HG03457 (cell line): ENCODE results near the gene TMEM229B.
A peak's percentile ranks its signal among the peaks of the same experiment; 100 is the strongest.

Source experiments
- ATAC-seq: cut with Tn5 transposase; IDR thresholded peaks from one replicate; pipeline ENCODE4 v1.9.1; 2021; ENCODE audit warnings: moderate number of reproducible peaks; ENCODE audit not compliant: unreplicated experiment

Gene TMEM229B

GRCh38 chr14:67487937-67488893 is at the start of gene TMEM229B:
TSS of gene TMEM229B (minus strand) at chr14:67488721. CDS start at chr14:67473923, 14,798 bp downstream.
- peak; percentile 92 for ATAC-seq

GRCh38 chr14:67537736-67538135 is 49.2 kb upstream of the TMEM229B start:
- ATAC-seq = no peak

- no peak for ATAC-seq
Measured at GRCh38 chr14:67536087-67536486, 47.6 kb upstream of the TMEM229B start.

- ATAC-seq = no peak
Measured at GRCh38 chr14:67533754-67534085, 45.2 kb upstream of the TMEM229B start.

GRCh38 chr14:67532998-67533753 is 44.7 kb upstream of the TMEM229B start, which contains the start of gene PLEKHH1:
TSS of gene PLEKHH1 (plus strand) at chr14:67533290. CDS start at chr14:67541868, 8,578 bp downstream.
- peak; percentile 76 for ATAC-seq

- ATAC-seq = no peak
Measured at GRCh38 chr14:67532606-67532997, 44.1 kb upstream of the TMEM229B start.

- no peak for ATAC-seq
Measured at GRCh38 chr14:67529947-67530935, 41.7 kb upstream of the TMEM229B start.

- no peak for ATAC-seq
Measured at GRCh38 chr14:67528276-67528675, 39.8 kb upstream of the TMEM229B start.

- ATAC-seq = no peak
Measured at GRCh38 chr14:67527756-67528155, 39.2 kb upstream of the TMEM229B start.

- ATAC-seq = no peak
Measured at GRCh38 chr14:67526676-67527459, 38.3 kb upstream of the TMEM229B start.

- no peak for ATAC-seq
Measured at GRCh38 chr14:67526181-67526580, 37.7 kb upstream of the TMEM229B start.

GRCh38 chr14:67525389-67525788 is 36.9 kb upstream of the TMEM229B start:
- ATAC-seq = no peak

- no peak for ATAC-seq
Measured at GRCh38 chr14:67524634-67524963, 36.1 kb upstream of the TMEM229B start.

- no peak for ATAC-seq
Measured at GRCh38 chr14:67523764-67524633, 35.5 kb upstream of the TMEM229B start.

GRCh38 chr14:67522270-67522669 is 33.7 kb upstream of the TMEM229B start:
- no peak for ATAC-seq

- no peak for ATAC-seq
Measured at GRCh38 chr14:67520482-67520881, 32.0 kb upstream of the TMEM229B start.

GRCh38 chr14:67519406-67519805 is 30.9 kb upstream of the TMEM229B start:
- no peak for ATAC-seq

- no peak for ATAC-seq
Measured at GRCh38 chr14:67517083-67517482, 28.6 kb upstream of the TMEM229B start.

- ATAC-seq = no peak
Measured at GRCh38 chr14:67516676-67517075, 28.2 kb upstream of the TMEM229B start.
